Glomerular visceral epithelial cell (primary cell): ENCODE data around the gene MRPL54.

Source experiments
- DNase-seq: peaks from one replicate; pipeline ENCODE4 v3.0.0-alpha.2; 2016; ENCODE audit errors: extremely low spot score

Gene MRPL54

GRCh38 chr19:3762501-3763459, at the start of gene MRPL54:
MRPL54 (plus strand) TSS chr19:3762682; CDS start chr19:3762701, 19 bp downstream.
- DNase-seq, result peak; percentile 99

GRCh38 chr19:3716147-3716668, 46.3 kb upstream of the MRPL54 start:
- no peak for DNase-seq

- DNase-seq, result no peak
Measured at GRCh38 chr19:3719868-3720267, 42.6 kb upstream of the MRPL54 start.

GRCh38 chr19:3720349-3720917, 42.0 kb upstream of the MRPL54 start:
- DNase-seq, result no peak

GRCh38 chr19:3721131-3721886, 41.2 kb upstream of the MRPL54 start:
- DNase-seq, result peak; percentile 86

GRCh38 chr19:3721887-3722442, 40.5 kb upstream of the MRPL54 start:
- no peak for DNase-seq

- DNase-seq, result no peak
Measured at GRCh38 chr19:3722443-3723109, 39.9 kb upstream of the MRPL54 start.

GRCh38 chr19:3723110-3723488, 39.4 kb upstream of the MRPL54 start:
- no peak for DNase-seq

GRCh38 chr19:3723883-3724282, 38.6 kb upstream of the MRPL54 start:
- DNase-seq, result no peak

- no peak for DNase-seq
Measured at GRCh38 chr19:3725121-3725520, 37.4 kb upstream of the MRPL54 start.

- DNase-seq, result peak; percentile 62
Measured at GRCh38 chr19:3725640-3726310, 36.7 kb upstream of the MRPL54 start.

GRCh38 chr19:3730457-3730958, 32.0 kb upstream of the MRPL54 start:
- DNase-seq, result no peak

GRCh38 chr19:3732108-3732507, 30.4 kb upstream of the MRPL54 start:
- no peak for DNase-seq

- no peak for DNase-seq
Measured at GRCh38 chr19:3733549-3734309, 28.8 kb upstream of the MRPL54 start.

- DNase-seq, result no peak
Measured at GRCh38 chr19:3734310-3734600, 28.2 kb upstream of the MRPL54 start.

GRCh38 chr19:3736106-3736724, 26.3 kb upstream of the MRPL54 start:
- no peak for DNase-seq

GRCh38 chr19:3737487-3738205, 24.8 kb upstream of the MRPL54 start:
- DNase-seq, result no peak

GRCh38 chr19:3738477-3739220, 23.8 kb upstream of the MRPL54 start:
- no peak for DNase-seq
